Colon (tissue), 2 donors: ENCODE measurements around the gene MICALL2.

ENCODE experiments used
- FAIRE-seq: peaks from 2 replicates; lab custom pipeline; 2012; peaks lifted over from hg19 to GRCh38; lab: Jason Lieb, UNC
- donor health status: control.
- donor health status: control.

Gene MICALL2

GRCh38 chr7:1493129-1493528 lies 33.9 kb upstream of the MICALL2 start:
- no peak for FAIRE-seq

GRCh38 chr7:1492640-1493039 lies 33.4 kb upstream of the MICALL2 start:
- FAIRE-seq = no peak

- FAIRE-seq = no peak
Observed at GRCh38 chr7:1492221-1492620, 33.0 kb upstream of the MICALL2 start.

GRCh38 chr7:1490837-1491236 lies 31.6 kb upstream of the MICALL2 start:
- FAIRE-seq = no peak

- FAIRE-seq = no peak
Observed at GRCh38 chr7:1489336-1489735, 30.1 kb upstream of the MICALL2 start.

GRCh38 chr7:1488016-1488415 lies 28.7 kb upstream of the MICALL2 start:
- FAIRE-seq = no peak

GRCh38 chr7:1487466-1487865 lies 28.2 kb upstream of the MICALL2 start:
- no peak for FAIRE-seq

GRCh38 chr7:1486571-1486970 lies 27.3 kb upstream of the MICALL2 start:
- no peak for FAIRE-seq

- FAIRE-seq = no peak
Observed at GRCh38 chr7:1485156-1485555, 25.9 kb upstream of the MICALL2 start.

GRCh38 chr7:1484569-1484968 lies 25.3 kb upstream of the MICALL2 start:
- FAIRE-seq = no peak

- no peak for FAIRE-seq
Observed at GRCh38 chr7:1483536-1484505, 24.6 kb upstream of the MICALL2 start.

GRCh38 chr7:1483079-1483478 lies 23.8 kb upstream of the MICALL2 start:
- FAIRE-seq = no peak

- FAIRE-seq = no peak
Observed at GRCh38 chr7:1481300-1481699, 22.0 kb upstream of the MICALL2 start.

- no peak for FAIRE-seq
Observed at GRCh38 chr7:1480670-1481069, 21.4 kb upstream of the MICALL2 start.

GRCh38 chr7:1479287-1479686 lies 20.0 kb upstream of the MICALL2 start:
- no peak for FAIRE-seq

GRCh38 chr7:1478480-1478879 lies 19.2 kb upstream of the MICALL2 start:
- FAIRE-seq = no peak

GRCh38 chr7:1476859-1477258 lies 17.6 kb upstream of the MICALL2 start:
- no peak for FAIRE-seq

- no peak for FAIRE-seq
Observed at GRCh38 chr7:1475991-1476390, 16.7 kb upstream of the MICALL2 start.

- FAIRE-seq = no peak
Observed at GRCh38 chr7:1475393-1475792, 16.1 kb upstream of the MICALL2 start.

GRCh38 chr7:1474736-1475135 lies 15.5 kb upstream of the MICALL2 start:
- no peak for FAIRE-seq

GRCh38 chr7:1473864-1474512 lies 14.7 kb upstream of the MICALL2 start:
- FAIRE-seq = no peak

- FAIRE-seq = no peak
Observed at GRCh38 chr7:1470901-1471300, 11.6 kb upstream of the MICALL2 start.

- FAIRE-seq = no peak
Observed at GRCh38 chr7:1468643-1469298, 9.5 kb upstream of the MICALL2 start.
